ENCODE data around the gene TTC1.

DNA sequence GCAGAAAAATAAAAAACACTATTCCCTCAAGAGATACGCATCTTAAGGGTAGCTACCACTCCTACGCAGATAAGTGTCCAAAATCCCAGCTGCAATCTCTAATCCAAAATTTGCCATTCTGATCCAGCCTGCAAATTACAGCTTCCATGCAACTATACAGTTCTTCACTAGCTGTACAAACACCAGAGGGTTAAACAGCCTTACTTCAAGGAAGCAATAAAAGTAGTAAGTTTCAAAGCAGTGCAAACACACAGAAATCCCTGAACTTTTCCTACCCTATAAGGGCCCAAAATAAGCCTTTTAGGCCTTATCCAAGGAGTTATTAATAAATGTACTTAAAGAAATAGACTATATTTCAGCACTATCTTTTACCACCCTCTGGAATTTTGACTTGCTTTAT is 70.8 kb downstream of the TTC1 start:
- TF ChIP-seq EZH2phosphoT487 (IDR thresholded peaks at IDR 0.05; ENCODE audit: borderline replicate concordance, low read depth, low read length): no peak
- TF ChIP-seq, protein P1, sequence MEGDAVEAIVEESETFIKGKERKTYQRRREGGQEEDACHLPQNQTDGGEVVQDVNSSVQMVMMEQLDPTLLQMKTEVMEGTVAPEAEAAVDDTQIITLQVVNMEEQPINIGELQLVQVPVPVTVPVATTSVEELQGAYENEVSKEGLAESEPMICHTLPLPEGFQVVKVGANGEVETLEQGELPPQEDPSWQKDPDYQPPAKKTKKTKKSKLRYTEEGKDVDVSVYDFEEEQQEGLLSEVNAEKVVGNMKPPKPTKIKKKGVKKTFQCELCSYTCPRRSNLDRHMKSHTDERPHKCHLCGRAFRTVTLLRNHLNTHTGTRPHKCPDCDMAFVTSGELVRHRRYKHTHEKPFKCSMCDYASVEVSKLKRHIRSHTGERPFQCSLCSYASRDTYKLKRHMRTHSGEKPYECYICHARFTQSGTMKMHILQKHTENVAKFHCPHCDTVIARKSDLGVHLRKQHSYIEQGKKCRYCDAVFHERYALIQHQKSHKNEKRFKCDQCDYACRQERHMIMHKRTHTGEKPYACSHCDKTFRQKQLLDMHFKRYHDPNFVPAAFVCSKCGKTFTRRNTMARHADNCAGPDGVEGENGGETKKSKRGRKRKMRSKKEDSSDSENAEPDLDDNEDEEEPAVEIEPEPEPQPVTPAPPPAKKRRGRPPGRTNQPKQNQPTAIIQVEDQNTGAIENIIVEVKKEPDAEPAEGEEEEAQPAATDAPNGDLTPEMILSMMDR (conservative IDR thresholded peaks at IDR 0.05; ENCODE audit: low read length): no peak

Measured in OCI-LY7 (cell line).